GM23248 (cell line): ENCODE data around the gene FOXK1.

ENCODE experiments used
- EZH2 ChIP-seq: fragments of 200-600 bp; sonication (generic); IDR thresholded peaks from 2 replicates; pipeline ENCODE4 v1.6.1; 2018; ENCODE audit warnings: antibody characterized with exemption, mild to moderate bottlenecking; ENCODE audit not compliant: insufficient read depth, poor library complexity, severe bottlenecking
- EZH2phosphoT487 ChIP-seq: fragments of 200-600 bp; sonication (generic); IDR thresholded peaks from 2 replicates; pipeline ENCODE4 v1.6.1; 2018; ENCODE audit warnings: antibody characterized with exemption, moderate library complexity, mild to moderate bottlenecking, low read depth; ENCODE audit not compliant: insufficient read depth

DNA sequence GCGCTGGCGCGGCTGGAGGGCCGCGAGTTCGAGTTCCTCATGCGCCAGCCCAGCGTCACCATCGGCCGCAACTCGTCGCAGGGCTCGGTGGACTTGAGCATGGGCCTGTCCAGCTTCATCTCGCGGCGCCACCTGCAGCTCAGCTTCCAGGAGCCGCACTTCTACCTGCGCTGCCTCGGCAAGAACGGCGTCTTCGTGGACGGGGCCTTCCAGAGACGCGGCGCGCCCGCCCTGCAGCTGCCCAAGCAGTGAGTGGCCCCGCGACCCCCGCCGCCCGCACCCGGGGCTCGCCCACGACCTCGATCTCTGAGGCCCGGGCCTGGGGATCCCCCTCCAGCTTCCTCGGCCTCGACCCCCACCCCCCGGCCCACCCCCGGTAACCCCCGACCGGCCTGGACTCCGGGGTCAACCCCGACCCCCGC lies 537 bp downstream of the FOXK1 start:
- TF ChIP-seq EZH2, result no peak
- TF ChIP-seq EZH2phosphoT487, result no peak
